Panc1 (cell line): ENCODE results near the gene CLCN4. TPM values are rescaled to one million over a fixed set of nuclear protein-coding genes. Genes with fewer than 3 reads are reported as not detected.

Experiments used
- ATAC-seq: fragments of 200-7000 bp; cut with Tn5 transposase; 2 replicates; pipeline ENCODE4 v1.9.1; 2020; ENCODE audit warnings: mild to moderate bottlenecking, moderate library complexity
- BruUV-seq: library from RNA; stranded (reverse); fragments of 400-500 nt; replicated peaks from 2 replicates; lab custom pipeline; 2021; lab: Mats Ljungman, UMichigan
- CTCF ChIA-PET: fragments of 300-600 bp; sonication (Branson Sonifier 250); formaldehyde crosslinking; loops from one replicate; lab custom pipeline; 2022; ENCODE audit warnings: antibody characterized with exemption; lab: Charles Lee
- POLR2A ChIA-PET: fragments of 300-600 bp; sonication (Branson Sonifier 250); formaldehyde crosslinking; loops from one replicate; lab custom pipeline; 2022; ENCODE audit warnings: antibody characterized with exemption; lab: Charles Lee
- DNase-seq: peaks from one replicate; pipeline ENCODE4 v3.0.0-alpha.2; 2010; ENCODE audit warnings: low read depth, low spot score
- H3K27ac ChIP-seq: 2 replicates; pipeline ENCODE4 v1.5.1; 2011; ENCODE audit warnings: mild to moderate bottlenecking, low read length, inconsistent platforms
- H3K27me3 ChIP-seq: fragments of 200-500 bp; sonication (Bioruptor generic); 2 replicates; pipeline ENCODE4 v1.6.0; 2014; ENCODE audit warnings: low read length, inconsistent platforms; ENCODE audit not compliant: control insufficient read depth, insufficient read depth
- H3K36me3 ChIP-seq: fragments of 200-500 bp; sonication (Bioruptor generic); 2 replicates; pipeline ENCODE4 v1.5.1; 2014; ENCODE audit warnings: inconsistent platforms, mild to moderate bottlenecking, low read length, moderate library complexity; ENCODE audit not compliant: control insufficient read depth, insufficient read depth
- H3K4me1 ChIP-seq: 2 replicates; pipeline ENCODE4 v1.5.1; 2011; ENCODE audit warnings: inconsistent platforms, mild to moderate bottlenecking, low read length, moderate library complexity; ENCODE audit not compliant: control insufficient read depth, insufficient read depth
- H3K4me3 ChIP-seq, 2 experiments: 2 replicates each; pipeline ENCODE4 v1.5.1; 2011 to 2012; ENCODE audit warnings: low read depth in 2 of 2, low read length in 2 of 2, mild to moderate bottlenecking in 2 of 2, inconsistent platforms in 1 of 2, moderate library complexity in 1 of 2
- H3K9me3 ChIP-seq: fragments of 200-500 bp; sonication (Bioruptor generic); 2 replicates; pipeline ENCODE4 v1.5.1; 2014; ENCODE audit warnings: low read depth, mild to moderate bottlenecking, inconsistent platforms, low read length, moderate library complexity; ENCODE audit not compliant: control insufficient read depth, insufficient read depth
- POLR2AphosphoS5 ChIP-seq: IDR thresholded peaks from 2 replicates; pipeline ENCODE4 v1.6.1; 2012; ENCODE audit warnings: mild to moderate bottlenecking, low read depth, low read length, moderate library complexity
- SIN3A ChIP-seq: IDR thresholded peaks from 2 replicates; pipeline ENCODE4 v1.6.1; 2012; ENCODE audit warnings: low read depth, mild to moderate bottlenecking, low read length, moderate library complexity, borderline replicate concordance; ENCODE audit not compliant: insufficient read depth
- TCF7L2 ChIP-seq: IDR thresholded peaks from 2 replicates; pipeline ENCODE4 v1.6.1; 2011; ENCODE audit warnings: mild to moderate bottlenecking, low read depth, low read length, inconsistent platforms
- in situ Hi-C: cut with HindIII; loops from 2 replicates; pipeline ENCODE4 v1.10.0; 2016; ENCODE audit warnings: low sequenced_read_pairs, low pct_unique_long_range_greater_than_20kb
- intact Hi-C: fragments of 100-400 bp; cut with micrococcal nuclease; formaldehyde crosslinking; loops from one replicate; pipeline ENCODE4 v1.10.0; 2022; ENCODE audit not compliant: unreplicated experiment
- total RNA-seq: library from RNA; stranded (reverse); gene quantifications from one replicate; pipeline ENCODE4 v1.2.1, GENCODE V29; 2021; ENCODE audit not compliant: unreplicated experiment
- TF ChIP-seq, protein P1 (sequence below): fragments of 450-650 bp; IDR thresholded peaks from 2 replicates; pipeline ENCODE4 v1.5.1; 2017; ENCODE audit warnings: mild to moderate bottlenecking
- TF ChIP-seq, protein P2 (sequence below), 2 experiments: IDR thresholded peaks; 2 replicates each; pipeline ENCODE4 v1.6.1; 2011 to 2012; ENCODE audit warnings: low read depth in 2 of 2, control low read depth in 1 of 2, low read length in 1 of 2, mild to moderate bottlenecking in 1 of 2, moderate library complexity in 1 of 2; ENCODE audit not compliant: insufficient read depth in 1 of 2

CLCN4 gene
- total RNA-seq, 1 experiment from 2014 or later = 2.5 TPM

DNA sequence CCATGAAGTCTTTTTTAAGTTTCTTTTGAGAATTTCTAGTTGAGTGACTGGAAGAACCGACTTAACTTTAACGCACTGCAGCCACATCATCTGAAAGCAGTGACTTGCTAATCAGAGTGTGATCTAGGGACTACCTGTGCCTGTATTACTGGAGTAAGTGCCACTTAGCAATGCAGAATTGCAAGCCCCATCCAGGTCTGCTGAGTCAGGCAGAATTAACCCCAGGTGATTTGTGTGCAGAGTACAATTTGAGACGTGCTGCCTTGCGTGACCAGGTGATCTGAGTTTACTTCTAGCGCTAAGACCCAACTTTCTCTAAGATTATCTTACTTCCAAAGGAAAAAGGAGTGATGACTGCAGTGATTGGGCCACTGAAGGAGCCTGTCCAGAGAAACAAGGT, 85.3 kb downstream of the CLCN4 start:
- no peak for TF ChIP-seq POLR2AphosphoS5
- Histone ChIP-seq H3K4me3 (no peak overlapping the region), H3K4me1 (no peaks in the 10 kb centered on the region), H3K27ac (no peak overlapping the region), H3K36me3 (no peaks in the 10 kb centered on the region), H3K27me3 (no peaks in the 10 kb centered on the region), H3K9me3 (no peaks in the 10 kb centered on the region)
- DNase-seq = no peak
- ATAC-seq = no peak
- in situ Hi-C loops = no loop called here
- POLR2A ChIA-PET = no interaction called here
- BruUV-seq = no TSS peak
- CTCF ChIA-PET = interaction anchor here (0.6 kb wide), 1 partner anchor 1533 kb away, joined by 3 read pairs; no protein-coding TSS in a partner anchor
- intact Hi-C loops = no loop called here

DNA sequence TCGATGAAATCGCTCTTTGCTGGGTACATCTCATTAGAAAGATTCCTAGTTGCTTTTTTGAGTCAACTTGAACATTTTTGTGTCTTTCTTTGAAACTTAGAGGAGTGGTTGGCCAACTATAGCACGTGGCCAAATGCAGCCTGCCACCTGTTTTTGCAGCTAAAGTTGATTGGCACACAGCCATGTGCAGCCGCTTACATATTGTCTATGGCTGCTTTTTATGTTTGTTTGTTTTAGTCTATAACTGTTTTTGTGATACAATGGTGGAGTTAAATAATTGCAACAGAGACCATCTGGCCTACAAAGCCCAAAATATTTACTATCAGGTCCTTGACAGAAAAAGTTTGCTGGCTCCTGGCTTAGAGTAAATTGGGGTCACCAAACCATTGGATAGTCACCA, 86.3 kb downstream of the CLCN4 start:
- POLR2A ChIA-PET = no interaction called here
- in situ Hi-C loops = no loop called here
- intact Hi-C loops = no loop called here
- ATAC-seq (no peak), DNase-seq (no peak)
- Histone ChIP-seq H3K27me3 (no peaks in the 10 kb centered on the region), H3K9me3 (no peaks in the 10 kb centered on the region), H3K4me3 (no peak overlapping the region), H3K36me3 (no peaks in the 10 kb centered on the region), H3K4me1 (no peaks in the 10 kb centered on the region), H3K27ac (no peak overlapping the region)
- CTCF ChIA-PET = no interaction called here
- BruUV-seq = no TSS peak
- no peak for TF ChIP-seq TCF7L2
- no peak for TF ChIP-seq SIN3A
- TF ChIP-seq, protein P1, sequence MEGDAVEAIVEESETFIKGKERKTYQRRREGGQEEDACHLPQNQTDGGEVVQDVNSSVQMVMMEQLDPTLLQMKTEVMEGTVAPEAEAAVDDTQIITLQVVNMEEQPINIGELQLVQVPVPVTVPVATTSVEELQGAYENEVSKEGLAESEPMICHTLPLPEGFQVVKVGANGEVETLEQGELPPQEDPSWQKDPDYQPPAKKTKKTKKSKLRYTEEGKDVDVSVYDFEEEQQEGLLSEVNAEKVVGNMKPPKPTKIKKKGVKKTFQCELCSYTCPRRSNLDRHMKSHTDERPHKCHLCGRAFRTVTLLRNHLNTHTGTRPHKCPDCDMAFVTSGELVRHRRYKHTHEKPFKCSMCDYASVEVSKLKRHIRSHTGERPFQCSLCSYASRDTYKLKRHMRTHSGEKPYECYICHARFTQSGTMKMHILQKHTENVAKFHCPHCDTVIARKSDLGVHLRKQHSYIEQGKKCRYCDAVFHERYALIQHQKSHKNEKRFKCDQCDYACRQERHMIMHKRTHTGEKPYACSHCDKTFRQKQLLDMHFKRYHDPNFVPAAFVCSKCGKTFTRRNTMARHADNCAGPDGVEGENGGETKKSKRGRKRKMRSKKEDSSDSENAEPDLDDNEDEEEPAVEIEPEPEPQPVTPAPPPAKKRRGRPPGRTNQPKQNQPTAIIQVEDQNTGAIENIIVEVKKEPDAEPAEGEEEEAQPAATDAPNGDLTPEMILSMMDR = no peak
- TF ChIP-seq, protein P2, sequence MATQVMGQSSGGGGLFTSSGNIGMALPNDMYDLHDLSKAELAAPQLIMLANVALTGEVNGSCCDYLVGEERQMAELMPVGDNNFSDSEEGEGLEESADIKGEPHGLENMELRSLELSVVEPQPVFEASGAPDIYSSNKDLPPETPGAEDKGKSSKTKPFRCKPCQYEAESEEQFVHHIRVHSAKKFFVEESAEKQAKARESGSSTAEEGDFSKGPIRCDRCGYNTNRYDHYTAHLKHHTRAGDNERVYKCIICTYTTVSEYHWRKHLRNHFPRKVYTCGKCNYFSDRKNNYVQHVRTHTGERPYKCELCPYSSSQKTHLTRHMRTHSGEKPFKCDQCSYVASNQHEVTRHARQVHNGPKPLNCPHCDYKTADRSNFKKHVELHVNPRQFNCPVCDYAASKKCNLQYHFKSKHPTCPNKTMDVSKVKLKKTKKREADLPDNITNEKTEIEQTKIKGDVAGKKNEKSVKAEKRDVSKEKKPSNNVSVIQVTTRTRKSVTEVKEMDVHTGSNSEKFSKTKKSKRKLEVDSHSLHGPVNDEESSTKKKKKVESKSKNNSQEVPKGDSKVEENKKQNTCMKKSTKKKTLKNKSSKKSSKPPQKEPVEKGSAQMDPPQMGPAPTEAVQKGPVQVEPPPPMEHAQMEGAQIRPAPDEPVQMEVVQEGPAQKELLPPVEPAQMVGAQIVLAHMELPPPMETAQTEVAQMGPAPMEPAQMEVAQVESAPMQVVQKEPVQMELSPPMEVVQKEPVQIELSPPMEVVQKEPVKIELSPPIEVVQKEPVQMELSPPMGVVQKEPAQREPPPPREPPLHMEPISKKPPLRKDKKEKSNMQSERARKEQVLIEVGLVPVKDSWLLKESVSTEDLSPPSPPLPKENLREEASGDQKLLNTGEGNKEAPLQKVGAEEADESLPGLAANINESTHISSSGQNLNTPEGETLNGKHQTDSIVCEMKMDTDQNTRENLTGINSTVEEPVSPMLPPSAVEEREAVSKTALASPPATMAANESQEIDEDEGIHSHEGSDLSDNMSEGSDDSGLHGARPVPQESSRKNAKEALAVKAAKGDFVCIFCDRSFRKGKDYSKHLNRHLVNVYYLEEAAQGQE (IDR thresholded peaks at IDR 0.05; ENCODE audit: insufficient read depth in 1 of 2, low read depth in 2 of 2, low read length in 1 of 2) = no peak
- TF ChIP-seq POLR2AphosphoS5 = no peak

DNA sequence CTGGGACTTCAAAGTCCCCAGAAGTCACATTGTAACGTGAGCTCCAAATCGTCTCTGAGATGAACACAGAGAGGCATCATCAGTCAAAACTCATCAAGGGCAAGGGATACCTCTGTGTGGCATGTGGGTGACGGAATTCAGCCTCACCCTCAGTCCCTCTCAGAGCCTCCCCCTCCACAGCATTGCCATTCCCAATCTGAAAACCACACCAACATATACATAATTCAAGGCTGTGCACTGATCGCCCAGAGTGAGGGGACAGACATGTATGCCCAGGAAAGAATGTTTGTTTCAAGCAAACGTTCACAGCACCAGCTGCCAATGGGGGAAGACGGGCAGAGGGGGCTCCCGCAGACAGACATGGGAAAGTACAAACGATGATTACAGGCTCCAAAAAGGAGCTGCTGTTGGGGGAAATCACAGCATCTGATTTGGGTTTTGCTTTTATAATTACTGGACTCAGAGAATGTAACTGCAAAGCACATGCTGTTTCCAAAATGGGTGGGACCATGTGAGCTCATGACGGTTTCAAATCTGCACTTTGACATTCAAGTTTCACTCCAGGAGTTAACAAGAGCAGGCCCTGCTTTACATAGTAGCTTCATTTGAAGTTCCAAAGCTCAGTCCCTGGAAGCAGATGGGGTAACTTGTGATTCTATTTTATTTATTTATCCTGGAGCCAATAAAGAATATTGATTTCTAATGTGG, 88.3 kb downstream of the CLCN4 start:
- POLR2A ChIA-PET = interaction anchor here (0.7 kb wide), 1 partner anchor 533 kb away, joined by 3 read pairs; no protein-coding TSS in a partner anchor
- H3K4me3 ChIP-seq = no peak overlapping the region
- TF ChIP-seq TCF7L2 (no peak), SIN3A (no peak), POLR2AphosphoS5 (no peak)
- TF ChIP-seq, protein P2 (IDR thresholded peaks at IDR 0.05; ENCODE audit: insufficient read depth in 1 of 2, low read depth in 2 of 2, low read length in 1 of 2) = no peak
- TF ChIP-seq, protein P1 = no peak
- intact Hi-C loops = no loop called here
- CTCF ChIA-PET = no interaction called here
- H3K4me1 ChIP-seq = no peaks in the 10 kb centered on the region
- ATAC-seq = no peak
- DNase-seq = no peak
- H3K27ac ChIP-seq = no peak overlapping the region
- no peaks in the 10 kb centered on the region for H3K9me3 ChIP-seq
- no peaks in the 10 kb centered on the region for H3K36me3 ChIP-seq
- in situ Hi-C loops = no loop called here
- BruUV-seq = no TSS peak
- H3K27me3 ChIP-seq = no peaks in the 10 kb centered on the region
